ENCODE data around the gene PTPRN2.

Gene PTPRN2

GRCh38 chr7:158027646-158028045, 560.0 kb downstream of the PTPRN2 start:
- no peak for TF ChIP-seq CTCF (IDR thresholded peaks at IDR 0.05; ENCODE audit: insufficient read depth, missing control alignments)
- FAIRE-seq (no peak), DNase-seq (ENCODE audit: insufficient read length, low spot score) (no peak)

- no peak for DNase-seq (ENCODE audit: insufficient read length, low spot score)
- no peak for TF ChIP-seq CTCF (IDR thresholded peaks at IDR 0.05; ENCODE audit: insufficient read depth, missing control alignments)
- no peak for FAIRE-seq
Measured at GRCh38 chr7:158026636-158027265, 560.9 kb downstream of the PTPRN2 start.

GRCh38 chr7:158025686-158026600, 561.7 kb downstream of the PTPRN2 start:
- FAIRE-seq (no peak), DNase-seq (ENCODE audit: insufficient read length, low spot score) (no peak)
- no peak for TF ChIP-seq CTCF (IDR thresholded peaks at IDR 0.05; ENCODE audit: insufficient read depth, missing control alignments)

- FAIRE-seq (no peak), DNase-seq (ENCODE audit: insufficient read length, low spot score) (no peak)
- no peak for TF ChIP-seq CTCF (IDR thresholded peaks at IDR 0.05; ENCODE audit: insufficient read depth, missing control alignments)
Measured at GRCh38 chr7:158024881-158025280, 562.7 kb downstream of the PTPRN2 start.

GRCh38 chr7:158024351-158024715, 563.3 kb downstream of the PTPRN2 start:
- FAIRE-seq, result no peak

GRCh38 chr7:158023681-158024350, 563.8 kb downstream of the PTPRN2 start:
- FAIRE-seq (no peak), DNase-seq (ENCODE audit: insufficient read length, low spot score) (no peak)
- TF ChIP-seq CTCF (IDR thresholded peaks at IDR 0.05; ENCODE audit: insufficient read depth, missing control alignments), result no peak

More at GRCh38 chr7:158024351-158024715, 563.3 kb downstream of the PTPRN2 start:
- DNase-seq (ENCODE audit: insufficient read length, low spot score), result no peak
- no peak for TF ChIP-seq CTCF (IDR thresholded peaks at IDR 0.05; ENCODE audit: insufficient read depth, missing control alignments)
